Neural cell (in vitro differentiated cells): Measurements from ENCODE around the gene NEXN. TPM values are rescaled to one million over a fixed set of nuclear protein-coding genes. Genes with fewer than 3 reads are reported as not detected.

Experiments
- H2AFZ ChIP-seq: fragments of 200-600, 300-800 bp; sonication (generic), shearing (Covaris generic); 2 replicates; pipeline ENCODE4 v1.6.0; 2014; ENCODE audit warnings: low read depth, mild to moderate bottlenecking, antibody characterized with exemption, low read length, moderate library complexity
- H3F3A ChIP-seq: fragments of 200-600 bp; shearing (Covaris generic); 2 replicates; pipeline ENCODE4 v1.6.1; 2016; ENCODE audit warnings: mild to moderate bottlenecking, moderate library complexity, mixed read lengths, antibody characterized with exemption, low read length; ENCODE audit not compliant: insufficient read depth, poor library complexity, severe bottlenecking
- H3K27ac ChIP-seq: fragments of 200-600, 300-800 bp; sonication (generic), shearing (Covaris generic); 2 replicates; pipeline ENCODE4 v1.5.1; 2014; ENCODE audit warnings: mild to moderate bottlenecking, low read length, moderate library complexity
- H3K27me3 ChIP-seq: fragments of 300-800, 200-600 bp; sonication (generic), shearing (Covaris generic); 2 replicates; pipeline ENCODE4 v1.6.0; 2014; ENCODE audit warnings: mild to moderate bottlenecking, low read depth, low read length, moderate library complexity; ENCODE audit not compliant: insufficient read depth
- H3K36me3 ChIP-seq: fragments of 300-800, 200-600 bp; sonication (generic), shearing (Covaris generic); 2 replicates; pipeline ENCODE4 v1.5.1; 2014; ENCODE audit warnings: mild to moderate bottlenecking, antibody characterized with exemption, low read length, moderate library complexity; ENCODE audit not compliant: insufficient read depth
- H3K4me2 ChIP-seq: fragments of 300-800, 200-600 bp; sonication (generic), shearing (Covaris generic); 2 replicates; pipeline ENCODE4 v1.6.0; 2014; ENCODE audit warnings: mild to moderate bottlenecking, low read length
- H3K4me3 ChIP-seq: fragments of 300-800, 200-600 bp; sonication (generic), shearing (Covaris generic); 2 replicates; pipeline ENCODE4 v1.5.1; 2014; ENCODE audit warnings: mild to moderate bottlenecking, low read length, moderate library complexity
- H3K79me2 ChIP-seq: fragments of 200-600 bp; shearing (Covaris generic); replicated peaks from 2 replicates; pipeline ENCODE4 v1.6.0; 2014; ENCODE audit warnings: mild to moderate bottlenecking, low read length, moderate library complexity; ENCODE audit not compliant: insufficient read depth
- H3K9ac ChIP-seq: fragments of 300-800, 200-600 bp; sonication (generic), shearing (Covaris generic); 2 replicates; pipeline ENCODE4 v1.6.1; 2016; ENCODE audit warnings: mild to moderate bottlenecking, low read length, mixed read lengths
- H3K9me2 ChIP-seq: fragments of 200-600 bp; shearing (Covaris generic); 2 replicates; pipeline ENCODE4 v1.6.1; 2016; ENCODE audit warnings: mild to moderate bottlenecking, low read length, mixed read lengths; ENCODE audit not compliant: insufficient read depth
- H3K9me3 ChIP-seq: fragments of 200-600, 300-800 bp; sonication (generic), shearing (Covaris generic); 2 replicates; pipeline ENCODE4 v1.6.1; 2016; ENCODE audit warnings: mild to moderate bottlenecking, mixed run types, low read length, moderate library complexity, mixed read lengths
- H4K20me1 ChIP-seq: fragments of 200-600 bp; shearing (Covaris generic); 2 replicates; pipeline ENCODE4 v1.6.1; 2016; ENCODE audit warnings: mild to moderate bottlenecking, mixed run types; ENCODE audit not compliant: insufficient read depth
- CTCF ChIP-seq: fragments of 450-650 bp; IDR thresholded peaks from 2 replicates; pipeline ENCODE4 v1.5.1; 2014; ENCODE audit warnings: antibody characterized with exemption, mild to moderate bottlenecking, moderate library complexity; ENCODE audit not compliant: poor library complexity, severe bottlenecking
- EP300 ChIP-seq: fragments of 450-650 bp; conservative IDR thresholded peaks from 2 replicates; pipeline ENCODE4 v1.6.1; 2014; ENCODE audit warnings: antibody characterized with exemption, mild to moderate bottlenecking, moderate library complexity; ENCODE audit not compliant: poor library complexity, severe bottlenecking
- EZH2 ChIP-seq: fragments of 200-600, 300-800 bp; shearing (Covaris generic), sonication (generic); IDR thresholded peaks from 2 replicates; pipeline ENCODE4 v1.6.1; 2014; ENCODE audit warnings: antibody characterized with exemption, low read length, borderline replicate concordance, mild to moderate bottlenecking; ENCODE audit not compliant: insufficient read depth, poor library complexity, severe bottlenecking
- MXI1 ChIP-seq: fragments of 450-650 bp; conservative IDR thresholded peaks from 2 replicates; pipeline ENCODE4 v1.6.1; 2014; ENCODE audit warnings: antibody characterized with exemption, mild to moderate bottlenecking; ENCODE audit not compliant: poor library complexity, severe bottlenecking
- POLR2AphosphoS5 ChIP-seq: IDR thresholded peaks from 2 replicates; pipeline ENCODE4 v1.6.1; 2012
- RAD21 ChIP-seq: fragments of 450-650 bp; conservative IDR thresholded peaks from 2 replicates; pipeline ENCODE4 v1.6.1; 2014; ENCODE audit warnings: antibody characterized with exemption, mild to moderate bottlenecking, moderate library complexity
- REST ChIP-seq: IDR thresholded peaks from 2 replicates; pipeline ENCODE4 v1.6.1; 2012; ENCODE audit warnings: borderline replicate concordance
- SMC3 ChIP-seq: fragments of 450-650 bp; conservative IDR thresholded peaks from 2 replicates; pipeline ENCODE4 v1.6.1; 2014; ENCODE audit warnings: antibody characterized with exemption, mild to moderate bottlenecking, moderate library complexity; ENCODE audit not compliant: poor library complexity
- TAF1 ChIP-seq: IDR thresholded peaks from 2 replicates; pipeline ENCODE4 v1.6.1; 2012; ENCODE audit warnings: low read depth
- polyA plus RNA-seq: library from polyadenylated mRNA; depleted of rRNA; stranded (reverse); fragments of >200 nt; gene quantifications from 2 replicates; pipeline ENCODE4 v1.2.3, GENCODE V29; 2014

NEXN gene
- polyA plus RNA-seq, 1 donor from 2014 or later = 0.43 TPM

GRCh38 chr1:77953907-77954306 is 65.5 kb downstream of the NEXN start:
- no peak overlapping the region for H2AFZ ChIP-seq
- H3K4me3 ChIP-seq = no peak overlapping the region
- peaks cover 16% of the 10 kb centered on the region for H3K36me3 ChIP-seq
- TF ChIP-seq SMC3 = no peak
- no peak for TF ChIP-seq POLR2AphosphoS5
- no peak overlapping the region for H3K27ac ChIP-seq
- H3F3A ChIP-seq = no peaks in the 10 kb centered on the region
- H3K9me3 ChIP-seq = no peaks in the 10 kb centered on the region
- H3K9ac ChIP-seq = no peak overlapping the region
- H3K79me2 ChIP-seq = peaks cover 11% of the 10 kb centered on the region
- H3K4me2 ChIP-seq = no peak overlapping the region
- no peaks in the 10 kb centered on the region for H4K20me1 ChIP-seq
- no peaks in the 10 kb centered on the region for H3K9me2 ChIP-seq
- H3K27me3 ChIP-seq = no peaks in the 10 kb centered on the region

GRCh38 chr1:77954521-77954920 is 66.1 kb downstream of the NEXN start:
- Histone ChIP-seq H3K4me2 (no peak overlapping the region), H3F3A (no peaks in the 10 kb centered on the region), H3K27ac (no peak overlapping the region), H3K36me3 (peaks cover 14% of the 10 kb centered on the region), H3K4me3 (no peak overlapping the region), H3K9me2 (no peaks in the 10 kb centered on the region), H3K79me2 (peaks cover 15% of the 10 kb centered on the region), H3K9me3 (no peaks in the 10 kb centered on the region), H4K20me1 (no peaks in the 10 kb centered on the region), H3K27me3 (no peaks in the 10 kb centered on the region), H3K9ac (no peak overlapping the region), H2AFZ (no peak overlapping the region)
- TF ChIP-seq TAF1 = no peak
- TF ChIP-seq MXI1 = no peak
- TF ChIP-seq SMC3 = no peak
- no peak for TF ChIP-seq EP300
- TF ChIP-seq POLR2AphosphoS5 = no peak
- TF ChIP-seq CTCF = no peak
- no peak for TF ChIP-seq RAD21
- no peak for TF ChIP-seq EZH2
- TF ChIP-seq REST = no peak

GRCh38 chr1:77955709-77956108 is 67.3 kb downstream of the NEXN start:
- TF ChIP-seq REST (no peak), EZH2 (no peak), CTCF (no peak), EP300 (no peak), RAD21 (no peak), TAF1 (no peak), MXI1 (no peak), SMC3 (no peak), POLR2AphosphoS5 (no peak)
- Histone ChIP-seq H3K27ac (no peak overlapping the region), H4K20me1 (no peaks in the 10 kb centered on the region), H3K27me3 (no peaks in the 10 kb centered on the region), H3F3A (no peaks in the 10 kb centered on the region), H3K4me2 (no peak overlapping the region), H3K9ac (no peak overlapping the region), H3K36me3 (peaks cover 21% of the 10 kb centered on the region), H3K4me3 (no peak overlapping the region), H3K9me2 (no peaks in the 10 kb centered on the region), H3K9me3 (no peaks in the 10 kb centered on the region), H3K79me2 (peaks cover 11% of the 10 kb centered on the region), H2AFZ (no peak overlapping the region)
